ENCODE measurements around the gene FGGY. TPM values are rescaled to one million over a fixed set of nuclear protein-coding genes. Genes with fewer than 3 reads are reported as not detected.

FGGY gene
- total RNA-seq, 4 donors from 2014 or later, result 12.4 to 17.5 (median 16.1) TPM

DNA sequence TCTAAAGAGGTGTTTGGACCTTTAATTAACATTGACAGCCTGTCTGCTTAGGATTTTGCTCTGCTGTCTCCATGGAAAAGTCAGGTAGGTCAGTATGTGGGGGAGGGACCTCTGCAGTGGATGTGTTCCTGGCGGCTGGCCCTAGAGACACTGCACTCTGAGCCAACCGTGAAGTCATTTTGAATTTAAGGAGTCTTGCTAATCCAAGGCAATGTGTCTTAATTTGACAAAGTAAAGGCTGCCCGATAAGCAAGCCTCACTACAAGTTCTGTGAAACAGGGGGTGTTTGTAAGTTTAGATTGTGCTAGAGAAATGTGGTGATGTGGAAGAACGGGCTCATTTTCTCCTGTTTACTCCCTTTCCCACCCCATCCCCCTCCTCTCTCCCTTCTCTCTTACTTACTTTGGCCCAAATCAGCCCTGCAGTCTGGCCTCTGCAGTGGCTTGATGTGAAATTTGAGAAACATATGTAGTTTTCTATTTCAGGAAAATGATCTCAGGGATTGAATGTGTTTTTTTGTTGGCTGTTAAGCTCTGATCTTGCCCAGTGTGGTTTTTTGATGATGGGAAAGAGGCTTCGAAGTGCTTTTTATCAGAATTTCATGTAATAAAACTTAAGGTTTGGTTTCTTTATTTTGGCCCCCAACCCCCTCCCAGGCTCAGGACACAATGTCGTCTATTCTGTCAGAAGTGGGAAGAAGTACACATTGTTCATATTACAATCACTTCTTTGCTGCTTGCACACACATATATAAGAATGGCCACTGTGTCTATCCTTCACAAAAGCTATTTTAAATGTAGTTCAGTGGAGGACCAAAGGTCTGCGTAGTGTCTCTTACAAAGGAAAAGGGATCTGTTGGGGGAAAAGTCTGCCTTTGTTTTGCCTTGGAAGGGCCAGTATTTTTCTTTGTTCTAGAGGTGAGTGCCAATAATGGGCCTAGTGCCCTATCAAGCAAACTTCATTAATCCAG lies 96.6 kb downstream of the FGGY start:
- DNase-seq (ENCODE audit: low spot score in 2 of 2), result peak in 1 of 2 donors; percentile 79
- H3K4me3 ChIP-seq, result no peak overlapping the region

GRCh38 chr1:59394706-59395425 lies 98.0 kb downstream of the FGGY start:
- H3K4me1 ChIP-seq, result peaks cover 25% of the 10 kb centered on the region
- TF ChIP-seq EP300 (IDR thresholded peaks at IDR 0.05), result no peak
- no peak for TF ChIP-seq POLR2AphosphoS5 (IDR thresholded peaks at IDR 0.05)
- TF ChIP-seq POLR2A (IDR thresholded peaks at IDR 0.05), result no peak
- no peak for TF ChIP-seq CTCF (IDR thresholded peaks at IDR 0.05)
- no peaks in the 10 kb centered on the region for H3K27me3 ChIP-seq
- no peaks in the 10 kb centered on the region for H3K36me3 ChIP-seq
- no peak overlapping the region for H3K4me3 ChIP-seq
- no peaks in the 10 kb centered on the region for H3K9me3 ChIP-seq
- 93% methylated on average over 6 of the region's 6 CpGs for WGBS
- peak overlapping the region; percentile 79 for H3K27ac ChIP-seq
- DNase-seq (ENCODE audit: low spot score in 2 of 2), result no peak

More for the DNA sequence above, 96.6 kb downstream of the FGGY start:
- TF ChIP-seq EP300 (IDR thresholded peaks at IDR 0.05), result no peak
- TF ChIP-seq CTCF (IDR thresholded peaks at IDR 0.05), result no peak
- TF ChIP-seq POLR2A (IDR thresholded peaks at IDR 0.05), result no peak
- no peak for TF ChIP-seq POLR2AphosphoS5 (IDR thresholded peaks at IDR 0.05)
- 34% methylated on average over 7 of the region's 7 CpGs for WGBS
- Histone ChIP-seq H3K27me3 (no peaks in the 10 kb centered on the region), H3K9me3 (no peaks in the 10 kb centered on the region), H3K36me3 (no peaks in the 10 kb centered on the region), H3K27ac (peak overlapping the region; percentile 79), H3K4me1 (peaks cover 25% of the 10 kb centered on the region)

- Histone ChIP-seq H3K27me3 (no peaks in the 10 kb centered on the region), H3K4me3 (no peak overlapping the region), H3K4me1 (peaks cover 25% of the 10 kb centered on the region), H3K27ac (no peak overlapping the region), H3K9me3 (no peaks in the 10 kb centered on the region), H3K36me3 (no peaks in the 10 kb centered on the region)
- WGBS, result 89% methylated on average over 1 of the region's 1 CpG
- TF ChIP-seq EP300 (IDR thresholded peaks at IDR 0.05) (no peak), POLR2AphosphoS5 (IDR thresholded peaks at IDR 0.05) (no peak), CTCF (IDR thresholded peaks at IDR 0.05) (no peak), POLR2A (IDR thresholded peaks at IDR 0.05) (no peak)
- no peak for DNase-seq (ENCODE audit: low spot score in 2 of 2)
These were observed 99.5 kb downstream of the FGGY start for GRCh38 chr1:59396387-59396786.

DNA sequence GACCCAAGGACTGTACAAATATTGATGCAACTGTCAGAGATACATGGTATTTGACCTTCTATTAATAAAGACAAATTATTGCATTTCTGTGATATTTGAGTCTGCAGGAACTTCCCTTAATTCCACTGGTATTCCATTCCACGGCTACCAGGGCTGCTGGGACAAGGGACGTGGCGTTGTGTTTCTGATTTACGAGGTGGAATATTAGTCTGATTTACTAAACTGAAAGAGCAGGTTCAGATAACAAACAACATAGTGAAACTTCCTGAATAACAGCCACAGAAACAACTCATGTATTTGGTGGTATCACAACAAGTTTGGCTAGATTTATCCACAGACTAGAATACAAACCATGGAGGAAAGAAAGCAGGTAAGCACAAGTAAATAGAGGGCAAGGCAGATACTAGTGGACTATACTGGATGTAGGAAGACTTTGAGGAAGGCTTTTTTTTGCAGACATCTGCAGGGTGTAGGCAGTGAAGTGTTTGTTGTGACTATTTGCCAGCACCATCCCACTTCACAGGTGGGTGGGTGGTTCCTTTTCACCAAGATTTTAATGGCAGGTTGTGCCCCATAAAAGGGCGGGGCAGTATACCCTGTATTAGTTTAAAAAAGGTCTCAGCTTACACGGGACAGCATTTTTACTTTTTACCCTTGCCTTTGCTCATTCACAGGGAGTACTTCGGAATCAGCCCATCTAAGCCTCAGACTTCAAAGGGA lies 100.4 kb downstream of the FGGY start:
- Histone ChIP-seq H3K36me3 (no peaks in the 10 kb centered on the region), H3K9me3 (no peaks in the 10 kb centered on the region), H3K27me3 (no peaks in the 10 kb centered on the region), H3K4me1 (peaks cover 25% of the 10 kb centered on the region), H3K4me3 (no peak overlapping the region), H3K27ac (no peak overlapping the region)
- no peak for DNase-seq (ENCODE audit: low spot score in 2 of 2)
- TF ChIP-seq POLR2AphosphoS5 (IDR thresholded peaks at IDR 0.05), result no peak
- TF ChIP-seq POLR2A (IDR thresholded peaks at IDR 0.05), result no peak
- 75% methylated on average over 7 of the region's 7 CpGs for WGBS

DNA sequence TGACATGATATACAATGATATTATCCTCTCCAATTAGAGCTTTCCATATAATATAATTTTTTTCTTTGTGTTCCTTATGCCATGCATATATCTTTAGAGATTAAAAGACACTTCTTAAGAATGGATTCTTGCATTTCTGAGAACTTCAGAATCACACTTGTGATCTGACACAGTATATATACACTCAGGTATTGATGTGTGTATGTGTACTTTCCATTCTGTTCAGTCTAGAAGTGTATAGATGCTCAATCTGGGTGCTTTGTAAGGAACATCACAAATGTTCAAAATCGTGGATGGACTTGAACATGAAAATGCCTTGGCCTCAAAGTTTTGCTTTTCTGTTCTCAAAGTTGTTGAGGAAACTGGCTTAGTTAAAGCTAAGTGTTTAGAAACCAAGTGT lies 102.7 kb downstream of the FGGY start:
- TF ChIP-seq POLR2AphosphoS5 (IDR thresholded peaks at IDR 0.05), result no peak
- no peak for TF ChIP-seq POLR2A (IDR thresholded peaks at IDR 0.05)
- TF ChIP-seq EP300 (IDR thresholded peaks at IDR 0.05), result no peak
- TF ChIP-seq CTCF (IDR thresholded peaks at IDR 0.05), result no peak
- Histone ChIP-seq H3K4me3 (no peak overlapping the region), H3K36me3 (no peaks in the 10 kb centered on the region), H3K9me3 (no peaks in the 10 kb centered on the region), H3K4me1 (peaks cover 4% of the 10 kb centered on the region), H3K27me3 (no peaks in the 10 kb centered on the region), H3K27ac (no peak overlapping the region)
- 83% methylated on average over 1 of the region's 1 CpG for WGBS
- no peak for DNase-seq (ENCODE audit: low spot score in 2 of 2)
